IMR-90 (cell line): ENCODE data around the gene E2F4. TPM values are rescaled to one million over a fixed set of nuclear protein-coding genes. Genes with fewer than 3 reads are reported as not detected.
A peak's percentile ranks its signal among the peaks of the same experiment; 100 is the strongest.

Source experiments
- ATAC-seq: fragments of 200-7000 bp; cut with Tn5 transposase; 2 replicates; pipeline ENCODE4 v1.9.1; 2020; ENCODE audit warnings: low read depth, mild to moderate bottlenecking, moderate library complexity
- BruUV-seq: library from RNA; stranded (reverse); fragments of 400-500 nt; replicated peaks from 2 replicates; lab custom pipeline; 2021; lab: Mats Ljungman, UMichigan
- CTCF ChIA-PET: fragments of 300-600 bp; formaldehyde crosslinking; extraction: SDS; loops from one replicate; lab custom pipeline; 2021; ENCODE audit warnings: antibody characterized with exemption; lab: Yijun Ruan, JAX
- POLR2A ChIA-PET: fragments of 300-600 bp; sonication (Branson Sonifier 250); formaldehyde crosslinking; loops from one replicate; lab custom pipeline; 2022; ENCODE audit warnings: antibody characterized with exemption; ENCODE audit not compliant: unreplicated experiment; lab: Charles Lee
- DNase-seq: peaks from one replicate; pipeline ENCODE4 v3.0.0; 2013
- H2AFZ ChIP-seq: replicated peaks from 2 replicates; pipeline ENCODE3; 2013; ENCODE audit warnings: low read length, mild to moderate bottlenecking; ENCODE audit not compliant: poor library complexity
- H2AK5ac ChIP-seq: 2 replicates; pipeline ENCODE4 v1.6.1; 2013; ENCODE audit warnings: low read depth, low read length, inconsistent platforms
- H2AK9ac ChIP-seq: replicated peaks from 2 replicates; pipeline ENCODE3; 2013; ENCODE audit warnings: mild to moderate bottlenecking, low read depth, low read length, moderate library complexity; ENCODE audit not compliant: poor library complexity
- H2BK120ac ChIP-seq: 2 replicates; pipeline ENCODE4 v1.6.1; 2013; ENCODE audit warnings: low read depth, low read length, inconsistent platforms
- H2BK15ac ChIP-seq: 3 replicates; pipeline ENCODE4 v1.6.1; 2013; ENCODE audit warnings: low read depth, low read length, inconsistent platforms
- H2BK20ac ChIP-seq: 2 replicates; pipeline ENCODE4 v1.6.1; 2013; ENCODE audit warnings: low read depth, mild to moderate bottlenecking, inconsistent platforms, low read length, moderate library complexity
- H2BK5ac ChIP-seq: 2 replicates; pipeline ENCODE4 v1.6.1; 2013; ENCODE audit warnings: mild to moderate bottlenecking, low read depth, low read length, inconsistent platforms; ENCODE audit not compliant: poor library complexity, severe bottlenecking
- H3K14ac ChIP-seq: replicated peaks from 2 replicates; pipeline ENCODE4 v1.6.1; 2013; ENCODE audit warnings: low read depth, low read length, inconsistent platforms
- H3K18ac ChIP-seq: 2 replicates; pipeline ENCODE4 v1.6.1; 2013; ENCODE audit warnings: low read depth, low read length, control low read depth
- H3K23ac ChIP-seq: 2 replicates; pipeline ENCODE4 v1.6.1; 2013; ENCODE audit warnings: low read depth, low read length, inconsistent platforms
- H3K27ac ChIP-seq: 2 replicates; pipeline ENCODE4 v1.5.1; 2013; ENCODE audit warnings: mild to moderate bottlenecking, control low read depth, low read length; ENCODE audit not compliant: insufficient read depth
- H3K27me3 ChIP-seq: 2 replicates; pipeline ENCODE4 v1.6.1; 2013; ENCODE audit warnings: low read length; ENCODE audit not compliant: control insufficient read depth, insufficient read depth
- H3K36me3 ChIP-seq: 2 replicates; pipeline ENCODE4 v1.6.1; 2013; ENCODE audit warnings: low read length, mixed read lengths; ENCODE audit not compliant: control insufficient read depth, insufficient read depth
- H3K4ac ChIP-seq: 2 replicates; pipeline ENCODE4 v1.6.1; 2013; ENCODE audit warnings: low read depth, low read length, inconsistent platforms
- H3K4me1 ChIP-seq: 2 replicates; pipeline ENCODE4 v1.6.1; 2013; ENCODE audit warnings: low read length, mixed read lengths; ENCODE audit not compliant: control insufficient read depth, insufficient read depth
- H3K4me2 ChIP-seq: 2 replicates; pipeline ENCODE4 v1.6.1; 2013; ENCODE audit warnings: low read depth, mild to moderate bottlenecking, control low read depth, low read length, moderate library complexity
- H3K4me3 ChIP-seq: 2 replicates; pipeline ENCODE4 v1.5.1; 2013; ENCODE audit warnings: low read depth, mild to moderate bottlenecking, control low read depth, low read length, moderate library complexity; ENCODE audit not compliant: insufficient read depth
- H3K56ac ChIP-seq: 2 replicates; pipeline ENCODE4 v1.6.1; 2013; ENCODE audit warnings: low read length, inconsistent platforms; ENCODE audit not compliant: insufficient read depth; ENCODE audit errors: extremely low read depth
- H3K79me1 ChIP-seq, 2 experiments: 2 replicates each; pipeline ENCODE4 v1.6.1; 2013; ENCODE audit warnings: low read length in 2 of 2, inconsistent platforms in 1 of 2, low read depth in 1 of 2
- H3K9ac ChIP-seq: 2 replicates; pipeline ENCODE4 v1.6.1; 2013; ENCODE audit warnings: low read depth, low read length, control low read depth
- H3K9me1 ChIP-seq: 2 replicates; pipeline ENCODE4 v1.6.1; 2013; ENCODE audit warnings: low read length, inconsistent platforms; ENCODE audit not compliant: insufficient read depth
- H3K9me3 ChIP-seq: 2 replicates; pipeline ENCODE4 v1.6.1; 2013; ENCODE audit warnings: low read length; ENCODE audit not compliant: control insufficient read depth, insufficient read depth
- H4K20me1 ChIP-seq: 2 replicates; pipeline ENCODE4 v1.6.1; 2013; ENCODE audit warnings: low read length, inconsistent platforms; ENCODE audit not compliant: insufficient read depth
- H4K5ac ChIP-seq: 2 replicates; pipeline ENCODE4 v1.6.1; 2013; ENCODE audit warnings: mild to moderate bottlenecking, low read depth, low read length, control low read depth
- H4K8ac ChIP-seq, 2 experiments: 2 replicates each; pipeline ENCODE4 v1.6.1; 2013; ENCODE audit warnings: low read depth in 2 of 2, low read length in 2 of 2, control low read depth in 1 of 2, inconsistent platforms in 1 of 2
- H4K91ac ChIP-seq: 2 replicates; pipeline ENCODE4 v1.6.1; 2013; ENCODE audit warnings: low read depth, low read length, inconsistent platforms; ENCODE audit not compliant: insufficient read depth
- BHLHE40 ChIP-seq: fragments of 150-350 bp; IDR thresholded peaks from 2 replicates; pipeline ENCODE4 v1.6.1; 2016; ENCODE audit warnings: mild to moderate bottlenecking, low read depth, low read length
- CHD1 ChIP-seq: IDR thresholded peaks from 2 replicates; pipeline ENCODE4 v1.6.1; 2012; ENCODE audit warnings: low read depth, low read length, improper control_type of control experiment
- CTCF ChIP-seq: conservative IDR thresholded peaks from 2 replicates; pipeline ENCODE4 v1.5.1; 2012; ENCODE audit warnings: mild to moderate bottlenecking, low read depth, low read length, improper control_type of control experiment
- ELK1 ChIP-seq: fragments of 150-350 bp; IDR thresholded peaks from 2 replicates; pipeline ENCODE4 v1.6.1; 2016; ENCODE audit warnings: low read depth, mild to moderate bottlenecking, low read length, moderate library complexity, borderline replicate concordance
- FOS ChIP-seq: fragments of 150-350 bp; IDR thresholded peaks from 2 replicates; pipeline ENCODE4 v1.6.1; 2016; ENCODE audit warnings: low read depth, low read length
- MAZ ChIP-seq: IDR thresholded peaks from 2 replicates; pipeline ENCODE4 v1.6.1; 2012; ENCODE audit warnings: low read depth, mild to moderate bottlenecking, low read length, improper control_type of control experiment, moderate library complexity, borderline replicate concordance
- MXI1 ChIP-seq: IDR thresholded peaks from 2 replicates; pipeline ENCODE4 v1.6.1; 2012; ENCODE audit warnings: low read depth, mild to moderate bottlenecking, low read length, moderate library complexity, borderline replicate concordance
- NFE2L2 ChIP-seq: fragments of 150-350 bp; IDR thresholded peaks from 2 replicates; pipeline ENCODE4 v1.6.1; 2016; ENCODE audit warnings: low read depth, mild to moderate bottlenecking, low read length
- RAD21 ChIP-seq: IDR thresholded peaks from 2 replicates; pipeline ENCODE4 v1.6.1; 2012; ENCODE audit warnings: low read length, improper control_type of control experiment
- RCOR1 ChIP-seq: IDR thresholded peaks from 2 replicates; pipeline ENCODE4 v1.6.1; 2012; ENCODE audit warnings: mild to moderate bottlenecking, low read length, improper control_type of control experiment; ENCODE audit not compliant: insufficient replicate concordance
- SMC3 ChIP-seq: fragments of 150-350 bp; IDR thresholded peaks from 2 replicates; pipeline ENCODE4 v1.6.1; 2016; ENCODE audit warnings: low read depth, mild to moderate bottlenecking, antibody characterized with exemption, low read length, moderate library complexity
- USF2 ChIP-seq: fragments of 150-350 bp; IDR thresholded peaks from 2 replicates; pipeline ENCODE4 v1.6.1; 2017; ENCODE audit warnings: mild to moderate bottlenecking, antibody characterized with exemption, low read length, low read depth
- WGBS, 2 experiments: methylation state at CpG; one replicate each; pipeline versions ENCODE4 v1.1.5 to v1.1.7; 2013; ENCODE audit warnings: missing lambda C conversion rate in 2 of 2; ENCODE audit not compliant: insufficient read length in 1 of 2; ENCODE audit errors: extremely low coverage in 2 of 2; 5-methylcytosine and 5-hydroxymethylcytosine counted together
- dilution Hi-C: fragments of 300-500 bp; cut with HindIII; formaldehyde crosslinking; loops from one replicate; pipeline ENCODE4 v1.14.3; 2018; ENCODE audit warnings: low sequenced_read_pairs; ENCODE audit not compliant: unreplicated experiment
- in situ Hi-C: fragments of 300-500 bp; cut with MboI; formaldehyde crosslinking; loops from 3 replicates; pipeline ENCODE4 v1.14.3; 2019; ENCODE audit warnings: low sequenced_read_pairs, inconsistent platforms, mixed read lengths
- intact Hi-C: fragments of 100-400 bp; cut with micrococcal nuclease; formaldehyde crosslinking; loops from 2 replicates; pipeline ENCODE4 v1.10.0; 2022
- polyA plus RNA-seq, 3 experiments: library from polyadenylated mRNA; depleted of rRNA; stranded (reverse); fragments of >200 nt; gene quantifications; 2 replicates each; pipeline ENCODE4 v1.2.3, GENCODE V29; 2012; ENCODE audit warnings: low replicate concordance in 1 of 3
- total RNA-seq: library from RNA; depleted of rRNA; stranded (reverse); fragments of >200 nt; gene quantifications from 2 replicates; pipeline ENCODE4 v1.2.3, GENCODE V29; 2012

The E2F4 gene
- total and polyA plus RNA-seq, 2 of the 4 experiments (the other 2 are of a cell fraction): 63.4 to 103 TPM

- Histone ChIP-seq H3K18ac (no peak overlapping the region), H3K27ac (no peak overlapping the region), H4K20me1 (peaks cover 12% of the 10 kb centered on the region), H3K23ac (no peak overlapping the region), H3K79me1 (peaks cover 19 to 25% of the 10 kb centered on the region in 2 experiments), H3K9ac (no peak overlapping the region), H3K9me1 (peaks cover 14% of the 10 kb centered on the region), H3K9me3 (no peaks in the 10 kb centered on the region), H2BK20ac (no peak overlapping the region), H3K4me3 (no peak overlapping the region), H3K27me3 (no peaks in the 10 kb centered on the region), H3K4me2 (no peak overlapping the region), H4K5ac (no peak overlapping the region), H2AK9ac (peak overlapping the region; percentile 52), H3K4me1 (peaks cover 11% of the 10 kb centered on the region), H2BK15ac (no peak overlapping the region), H3K4ac (no peak overlapping the region), H3K56ac (no peak overlapping the region), H2BK5ac (no peak overlapping the region), H3K36me3 (no peaks in the 10 kb centered on the region), H4K8ac (no peak overlapping the region), H2AFZ (peak overlapping the region; percentile 81), H4K91ac (no peak overlapping the region), H3K14ac (no peak overlapping the region), H2AK5ac (no peak overlapping the region), H2BK120ac (no peak overlapping the region)
- intact Hi-C loops: loop anchor here (1.0 to 10.0 kb wide), 5 partner anchors 26 to 238 kb away; partner anchors contain the start of genes FBXL8 and TRADD
- peak; percentile 94 for TF ChIP-seq CTCF
- no peak for TF ChIP-seq BHLHE40
- TF ChIP-seq USF2: 0 out of 2 replicates have a peak, but pooled peaks have one; percentile 19
- no peak for TF ChIP-seq FOS
- TF ChIP-seq MXI1: peak; percentile 100
- no peak for TF ChIP-seq NFE2L2
- peak; percentile 76 for TF ChIP-seq MAZ
- TF ChIP-seq ELK1: no peak
- peak; percentile 95 for TF ChIP-seq RCOR1
- TF ChIP-seq CHD1: no peak
- peak; percentile 98 for TF ChIP-seq SMC3
- peak; percentile 89 for TF ChIP-seq RAD21
- BruUV-seq: no TSS peak
- 11% methylated on average over 38 of the region's 43 CpGs; no CpG with 5 or more reads in 1 of the 2 experiments for WGBS, 2 experiments
- CTCF ChIA-PET: interaction anchor here (0.6 to 1.5 kb wide), 14 partner anchors 8 to 354 kb away, joined by 3 to 8 read pairs (median 4); partner anchors contain the start of genes B3GNT9, FHOD1, NAE1 and NOL3
- DNase-seq (peak; percentile 91), ATAC-seq (peak; percentile 51)
- POLR2A ChIA-PET: no interaction called here
- in situ Hi-C loops: no loop called here
- dilution Hi-C loops: no loop called here
Measured at GRCh38 chr16:67184995-67185650, 6.8 kb upstream of the E2F4 start.
